OCI-LY7 (cell line): Measurements from ENCODE around the gene MAMSTR. TPM values are rescaled to one million over a fixed set of nuclear protein-coding genes. Genes with fewer than 3 reads are reported as not detected.
A peak's percentile ranks its signal among the peaks of the same experiment; 100 is the strongest.

Experiments
- BruUV-seq: library from RNA; stranded (reverse); fragments of 400-500 nt; replicated peaks from 2 replicates; lab custom pipeline; 2021; lab: Mats Ljungman, UMichigan
- CTCF ChIA-PET: fragments of 300-600 bp; sonication (Branson Sonifier 250); formaldehyde crosslinking; loops from one replicate; lab custom pipeline; 2022; ENCODE audit warnings: antibody characterized with exemption; ENCODE audit not compliant: unreplicated experiment; lab: Charles Lee
- POLR2A ChIA-PET: fragments of 300-600 bp; sonication (Branson Sonifier 250); formaldehyde crosslinking; loops from one replicate; lab custom pipeline; 2022; ENCODE audit warnings: antibody characterized with exemption; lab: Charles Lee
- DNase-seq: peaks from one replicate; pipeline ENCODE4 v3.0.0-alpha.2; 2015; ENCODE audit warnings: low spot score
- H2AFZ ChIP-seq: fragments of 200-600 bp; sonication (generic), shearing (Covaris generic); 2 replicates; pipeline ENCODE4 v1.6.1; 2014; ENCODE audit warnings: mild to moderate bottlenecking, antibody characterized with exemption, low read length, moderate library complexity
- H3K27ac ChIP-seq: fragments of 200-600 bp; sonication (generic); 2 replicates; pipeline ENCODE4 v1.5.1; 2014; ENCODE audit warnings: mixed run types, low read depth, mild to moderate bottlenecking, moderate library complexity, low read length, inconsistent platforms; ENCODE audit not compliant: poor library complexity, severe bottlenecking
- H3K36me3 ChIP-seq: fragments of 200-600 bp; sonication (generic); 2 replicates; pipeline ENCODE4 v1.6.1; 2014; ENCODE audit warnings: mild to moderate bottlenecking, antibody characterized with exemption, low read length, moderate library complexity, mixed read lengths; ENCODE audit not compliant: insufficient read depth
- H3K4me1 ChIP-seq: fragments of 200-600 bp; sonication (generic); 2 replicates; pipeline ENCODE4 v1.5.1; 2014; ENCODE audit warnings: mild to moderate bottlenecking, low read length; ENCODE audit not compliant: insufficient read depth, poor library complexity, severe bottlenecking
- H3K4me2 ChIP-seq: fragments of 200-600 bp; sonication (generic); 2 replicates; pipeline ENCODE4 v1.6.1; 2014; ENCODE audit warnings: mild to moderate bottlenecking, low read length
- H3K4me3 ChIP-seq: fragments of 200-600 bp; sonication (generic); 2 replicates; pipeline ENCODE4 v1.5.1; 2014; ENCODE audit warnings: mild to moderate bottlenecking, low read depth, low read length; ENCODE audit not compliant: poor library complexity, severe bottlenecking
- H3K79me2 ChIP-seq: fragments of 200-600 bp; sonication (generic); 2 replicates; pipeline ENCODE4 v1.6.1; 2016; ENCODE audit warnings: low read depth, mild to moderate bottlenecking, low read length, moderate library complexity, mixed read lengths; ENCODE audit not compliant: insufficient read depth
- H3K9me2 ChIP-seq: fragments of 200-600 bp; sonication (generic); 2 replicates; pipeline ENCODE4 v1.6.1; 2016; ENCODE audit warnings: mild to moderate bottlenecking, low read length, mixed read lengths; ENCODE audit not compliant: insufficient read depth
- H3K9me3 ChIP-seq: fragments of 200-600 bp; sonication (generic); 2 replicates; pipeline ENCODE4 v1.6.1; 2014; ENCODE audit warnings: mild to moderate bottlenecking, mixed run types, low read length, mixed read lengths
- H4K20me1 ChIP-seq: fragments of 200-600 bp; sonication (generic); 2 replicates; pipeline ENCODE4 v1.6.1; 2014; ENCODE audit warnings: mild to moderate bottlenecking, antibody characterized with exemption, low read length, moderate library complexity, mixed read lengths; ENCODE audit not compliant: insufficient read depth
- CTCF ChIP-seq: fragments of 200-600 bp; sonication (generic); conservative IDR thresholded peaks from 2 replicates; pipeline ENCODE4 v1.5.1; 2014; ENCODE audit warnings: mild to moderate bottlenecking, antibody characterized with exemption, low read length, moderate library complexity, mixed read lengths
- EZH2phosphoT487 ChIP-seq: fragments of 200-600 bp; sonication (generic); IDR thresholded peaks from 2 replicates; pipeline ENCODE4 v1.6.1; 2018; ENCODE audit warnings: low read depth, borderline replicate concordance, mild to moderate bottlenecking, mixed run types, antibody characterized with exemption, low read length, moderate library complexity, mixed read lengths
- intact Hi-C: fragments of 100-400 bp; cut with micrococcal nuclease; formaldehyde crosslinking; loops from one replicate; pipeline ENCODE4 v1.10.0; 2022; ENCODE audit not compliant: unreplicated experiment
- total RNA-seq, 2 experiments: library from RNA; depleted of rRNA in 1 of 2; stranded (reverse); fragments of >200 nt in 1 of 2; shearing (Covaris generic) in 1 of 2; gene quantifications; 2 replicates each; pipeline ENCODE4 v1.2.3, GENCODE V29; 2014 to 2022

MAMSTR gene
- total RNA-seq, 2 experiments from 2014 or later, result 1.2 TPM

DNA sequence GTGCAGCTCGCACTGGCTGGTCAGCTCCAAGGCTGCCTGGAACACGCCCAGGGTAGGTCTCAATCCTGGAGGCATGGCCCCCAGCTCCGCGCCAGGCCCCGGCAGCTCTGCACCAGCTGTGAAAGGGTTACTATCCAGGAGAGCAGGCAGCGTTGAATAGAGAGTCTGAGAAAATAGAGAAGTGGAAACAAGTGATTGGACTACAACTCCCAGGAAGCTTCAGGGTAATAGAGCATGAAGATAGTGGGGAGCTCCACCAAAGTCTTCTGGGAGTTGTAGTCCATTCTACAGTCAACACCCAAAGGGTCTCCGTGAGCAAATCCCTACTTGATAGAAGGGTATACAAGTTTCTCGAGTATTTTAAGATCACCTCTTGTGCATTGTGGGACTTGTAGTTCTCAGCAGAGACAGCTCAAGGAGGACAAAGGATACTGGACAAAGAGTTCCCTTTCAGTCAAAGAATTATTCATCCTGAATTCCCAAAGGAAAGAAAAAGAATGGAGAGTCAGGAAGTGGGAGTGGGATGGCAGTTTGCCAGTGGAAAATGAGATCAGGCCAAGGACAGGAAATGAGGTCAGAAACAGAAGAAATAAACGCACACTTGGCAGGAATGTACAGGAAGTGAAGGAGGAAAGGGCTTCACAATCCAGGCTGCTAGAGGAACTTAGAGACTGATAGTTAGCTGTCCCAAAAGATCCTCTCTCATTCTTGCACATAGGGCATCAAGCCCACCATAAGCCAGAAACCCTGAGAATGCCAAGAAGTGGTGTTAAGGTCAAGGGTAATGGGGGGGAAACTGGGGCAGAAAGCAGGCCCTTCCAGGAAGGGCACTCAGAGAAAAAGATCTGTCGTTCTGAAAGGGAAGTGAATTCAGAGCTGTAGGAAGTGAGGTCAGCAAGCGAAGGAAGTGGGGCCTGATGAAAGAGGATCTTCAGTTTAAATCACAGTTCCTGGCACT lies 5.5 kb upstream of the MAMSTR start:
- CTCF ChIA-PET, result no interaction called here
- Histone ChIP-seq H4K20me1 (no peaks in the 10 kb centered on the region), H3K9me2 (no peaks in the 10 kb centered on the region), H2AFZ (peak overlapping the region; percentile 89), H3K4me2 (peak overlapping the region; percentile 39), H3K4me1 (peaks cover 26% of the 10 kb centered on the region), H3K27ac (peak overlapping the region; percentile 58), H3K36me3 (no peaks in the 10 kb centered on the region), H3K79me2 (no peaks in the 10 kb centered on the region), H3K9me3 (no peaks in the 10 kb centered on the region; the same call in 1 of the 2 replicates), H3K4me3 (peak overlapping the region; percentile 1)
- TF ChIP-seq EZH2phosphoT487 (no peak), CTCF (no peak)
- no TSS peak for BruUV-seq
- POLR2A ChIA-PET, result interaction anchor here (1.3 to 1.5 kb wide), 2 partner anchors 9 to 11 kb away, joined by 5 to 6 read pairs; no protein-coding TSS in a partner anchor
- intact Hi-C loops, result no loop called here
- DNase-seq, result peak; percentile 85

DNA sequence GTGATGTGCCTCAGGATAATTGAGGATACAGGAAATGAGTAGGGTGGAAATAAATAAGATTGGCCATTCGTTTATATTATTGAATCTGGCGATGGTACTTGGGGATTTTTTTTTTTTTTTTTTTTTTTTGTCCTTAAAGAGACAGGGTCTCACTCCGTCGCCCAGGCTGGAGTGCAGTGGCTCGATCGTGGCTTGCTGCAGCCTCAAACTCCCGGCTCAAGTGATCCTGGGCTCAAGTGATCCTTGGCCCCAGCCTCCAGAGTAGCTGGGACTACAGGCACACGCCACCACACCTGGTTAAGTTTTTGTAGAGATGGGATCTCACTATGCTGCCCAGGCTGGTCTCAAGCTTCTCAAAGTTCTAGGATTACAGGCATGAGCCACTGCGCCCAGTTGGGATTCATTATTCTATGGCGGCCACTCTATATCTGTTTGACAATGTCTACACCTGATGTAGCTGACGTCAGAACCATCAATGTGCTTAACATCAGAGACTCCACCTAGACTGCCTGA lies 2.7 kb upstream of the MAMSTR start:
- ChIA-PET POLR2A (interaction anchor here (0.7 kb wide), 1 partner anchor 137 kb away, joined by 5 read pairs; no protein-coding TSS in a partner anchor), CTCF (no interaction called here)
- Histone ChIP-seq H2AFZ (no peak overlapping the region), H3K9me2 (no peaks in the 10 kb centered on the region), H3K4me3 (no peak overlapping the region), H3K79me2 (no peaks in the 10 kb centered on the region), H3K9me3 (no peaks in the 10 kb centered on the region; the same call in 1 of the 2 replicates), H3K27ac (no peak overlapping the region), H3K4me2 (no peak overlapping the region), H3K4me1 (peaks cover 30% of the 10 kb centered on the region), H3K36me3 (no peaks in the 10 kb centered on the region), H4K20me1 (no peaks in the 10 kb centered on the region)
- DNase-seq, result no peak
- intact Hi-C loops, result no loop called here
- BruUV-seq, result no TSS peak
- TF ChIP-seq EZH2phosphoT487 (no peak), CTCF (no peak)
